GM18526 (cell line): Measurements from ENCODE around the gene PIGH.

ENCODE experiments used
- POLR2A ChIP-seq: IDR thresholded peaks from 3 replicates; pipeline ENCODE4 v1.6.1; 2011; ENCODE audit not compliant: insufficient read length; ENCODE audit errors: extremely low read depth

PIGH gene

GRCh38 chr14:67549734-67550133 lies 50.3 kb downstream of the PIGH start:
- TF ChIP-seq POLR2A = no peak

DNA sequence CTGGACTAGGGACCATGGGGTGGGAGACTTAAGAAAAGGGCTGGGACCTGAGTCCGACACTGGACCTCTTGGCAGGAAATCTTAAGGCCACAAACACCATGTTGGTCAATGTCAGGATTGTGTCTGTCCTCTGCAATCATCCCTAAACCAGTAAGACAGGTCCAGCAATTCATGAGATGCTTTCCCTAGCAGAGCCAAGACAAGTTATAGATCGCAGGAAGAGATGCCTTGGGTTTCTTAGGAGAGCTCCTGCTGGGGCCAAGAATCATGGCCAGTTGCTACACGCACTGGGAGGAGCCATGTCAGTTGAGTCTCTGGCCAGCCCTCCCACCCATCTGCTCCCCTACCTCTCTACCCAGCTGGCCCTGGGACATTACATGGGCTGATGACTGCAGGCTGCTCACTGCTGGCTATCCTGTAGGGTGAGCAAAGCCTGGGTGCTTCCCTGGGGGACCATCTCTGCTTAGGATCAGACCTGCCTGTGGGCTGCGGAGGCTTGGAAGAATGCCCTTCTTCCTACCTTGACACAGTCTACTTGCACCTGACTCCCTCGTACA lies 52.8 kb downstream of the PIGH start:
- no peak for TF ChIP-seq POLR2A

- no peak for TF ChIP-seq POLR2A
Observed at GRCh38 chr14:67544590-67544989, 55.5 kb downstream of the PIGH start.

GRCh38 chr14:67541448-67542387 lies 58.4 kb downstream of the PIGH start:
- TF ChIP-seq POLR2A = no peak
